C4-2B (cell line): ENCODE results near the gene ITPKC.
"Not testable (repeated sequence)": the region's sequence is repeated elsewhere in the genome, so short reads cannot be mapped to it uniquely, and the experiment has no call there.

Source experiments
- H3K27ac ChIP-seq: fragments of 450-650 bp; 2 replicates; pipeline ENCODE4 v1.5.1; 2017
- CTCF ChIP-seq: fragments of 450-650 bp; conservative IDR thresholded peaks from 2 replicates; pipeline ENCODE4 v1.5.1; 2017; ENCODE audit warnings: mild to moderate bottlenecking
- ZFX ChIP-seq: fragments of 450-650 bp; IDR thresholded peaks from 2 replicates; pipeline ENCODE4 v1.6.1; 2017

ITPKC gene

GRCh38 chr19:40724315-40724714, 7.4 kb downstream of the ITPKC start:
- H3K27ac ChIP-seq: no peak overlapping the region
- TF ChIP-seq ZFX (no peak), CTCF (no peak)

GRCh38 chr19:40724855-40725254, 7.9 kb downstream of the ITPKC start:
- TF ChIP-seq ZFX: no peak
- TF ChIP-seq CTCF: no peak
- peak overlapping the region; percentile 2; the same call in 1 of the 2 replicates for H3K27ac ChIP-seq

- peak overlapping the region; percentile 22; the same call in 1 of the 2 replicates for H3K27ac ChIP-seq
- TF ChIP-seq ZFX (no peak), CTCF (no peak)
These were observed 9.4 kb downstream of the ITPKC start for GRCh38 chr19:40726279-40726678.

- not testable (repeated sequence) for H3K27ac ChIP-seq
These were observed 13.2 kb downstream of the ITPKC start for GRCh38 chr19:40730065-40730464.

GRCh38 chr19:40732304-40732703, 15.4 kb downstream of the ITPKC start:
- not testable (repeated sequence) for H3K27ac ChIP-seq

- H3K27ac ChIP-seq: no peak overlapping the region
- no peak for TF ChIP-seq CTCF
- no peak for TF ChIP-seq ZFX
These were observed 16.2 kb downstream of the ITPKC start for GRCh38 chr19:40733149-40733548.

GRCh38 chr19:40735013-40735771, 18.3 kb downstream of the ITPKC start:
- TF ChIP-seq ZFX: no peak
- no peak for TF ChIP-seq CTCF
- no peak overlapping the region for H3K27ac ChIP-seq

- no peak overlapping the region for H3K27ac ChIP-seq
- no peak for TF ChIP-seq ZFX
- no peak for TF ChIP-seq CTCF
These were observed 19.7 kb downstream of the ITPKC start for GRCh38 chr19:40736661-40737060.
